ENCODE results near the gene FOXJ1.

- TF ChIP-seq CTCF (IDR thresholded peaks at IDR 0.05) (no peak), REST (IDR thresholded peaks at IDR 0.05; ENCODE audit: low read depth, low read length) (no peak), POLR2AphosphoS5 (IDR thresholded peaks at IDR 0.05; ENCODE audit: low read depth, low read length) (no peak), NFIC (IDR thresholded peaks at IDR 0.05; ENCODE audit: borderline replicate concordance) (no peak), MEF2A (IDR thresholded peaks at IDR 0.05; ENCODE audit: borderline replicate concordance, low read depth) (no peak), SIN3A (IDR thresholded peaks at IDR 0.05; ENCODE audit: borderline replicate concordance, low read depth, low read length) (no peak), USF2 (IDR thresholded peaks at IDR 0.05; ENCODE audit: borderline replicate concordance, low read depth, low read length) (no peak), FOXJ3 (CRISPR knock-in tag; IDR thresholded peaks at IDR 0.05) (no peak), RAD21 (IDR thresholded peaks at IDR 0.05; ENCODE audit: low read length) (no peak), EZH2phosphoT487 (IDR thresholded peaks at IDR 0.05; ENCODE audit: borderline replicate concordance, low read depth) (no peak)
Measured at GRCh38 chr17:76134911-76135809, 5.9 kb downstream of the FOXJ1 start.
